Posterior cingulate gyrus (tissue), 11 donors: ENCODE data around the gene MSANTD1.

Source experiments
- DNase-seq, 10 donors: peaks; one replicate each; pipeline versions ENCODE4 v3.0.0 to v3.0.0-alpha.2; 2020 to 2021; ENCODE audit warnings: mixed read lengths in 3 of 10
- intact Hi-C: fragments of 100-400 bp; cut with DNase I; formaldehyde crosslinking; loops from one replicate; pipeline ENCODE4 v1.15.1; 2023

Gene MSANTD1

GRCh38 chr4:3248811-3249661 is at the start of gene MSANTD1:
MSANTD1 (plus strand) TSS chr4:3249159; CDS start chr4:3249223, 64 bp downstream.
- intact Hi-C loops: no loop called here

GRCh38 chr4:3199653-3200422 is 49.1 kb upstream of the MSANTD1 start:
- peak in 4 of 10 donors; percentile 36 to 89 (median 58) for DNase-seq
- intact Hi-C loops: no loop called here

More at GRCh38 chr4:3248811-3249661, at the start of gene MSANTD1:
- DNase-seq: peak in 2 of 10 donors; percentile 5 to 81

- intact Hi-C loops: no loop called here
- DNase-seq: peak in 1 of 10 donors; percentile 47
Measured at GRCh38 chr4:3200423-3201090, 48.4 kb upstream of the MSANTD1 start.

- intact Hi-C loops: no loop called here
- peak in 1 of 10 donors; percentile 73 for DNase-seq
Measured at GRCh38 chr4:3201718-3202702, 46.9 kb upstream of the MSANTD1 start.

- peak in 1 of 10 donors; percentile 60 for DNase-seq
Measured at GRCh38 chr4:3202836-3203820, 45.8 kb upstream of the MSANTD1 start.

GRCh38 chr4:3203971-3204431 is 45.0 kb upstream of the MSANTD1 start:
- DNase-seq: peak in 1 of 10 donors; percentile 67
- intact Hi-C loops: no loop called here

More at GRCh38 chr4:3202836-3203820, 45.8 kb upstream of the MSANTD1 start:
- intact Hi-C loops: no loop called here

- intact Hi-C loops: no loop called here
- DNase-seq: peak in 2 of 10 donors; percentile 51 to 66
Measured at GRCh38 chr4:3205995-3206394, 43.0 kb upstream of the MSANTD1 start.

GRCh38 chr4:3206439-3207100 is 42.4 kb upstream of the MSANTD1 start:
- intact Hi-C loops: no loop called here
- DNase-seq: peak in 2 of 10 donors; percentile 46 to 52

- intact Hi-C loops: no loop called here
- DNase-seq: no peak
Measured at GRCh38 chr4:3207531-3208037, 41.4 kb upstream of the MSANTD1 start.

- peak in 1 of 10 donors; percentile 37 for DNase-seq
- intact Hi-C loops: no loop called here
Measured at GRCh38 chr4:3208826-3209225, 40.1 kb upstream of the MSANTD1 start.

- peak in 2 of 10 donors; percentile 31 to 69 for DNase-seq
- intact Hi-C loops: no loop called here
Measured at GRCh38 chr4:3209551-3210325, 39.2 kb upstream of the MSANTD1 start.

- peak in 2 of 10 donors; percentile 9 to 64 for DNase-seq
- intact Hi-C loops: no loop called here
Measured at GRCh38 chr4:3210467-3210866, 38.5 kb upstream of the MSANTD1 start.

GRCh38 chr4:3211866-3212265 is 37.1 kb upstream of the MSANTD1 start:
- intact Hi-C loops: no loop called here
- peak in 3 of 10 donors; percentile 24 to 76 (median 37) for DNase-seq

- intact Hi-C loops: no loop called here
- peak in 3 of 10 donors; percentile 35 to 70 (median 55) for DNase-seq
Measured at GRCh38 chr4:3212391-3213105, 36.4 kb upstream of the MSANTD1 start.

- DNase-seq: peak in 1 of 10 donors; percentile 6
- intact Hi-C loops: no loop called here
Measured at GRCh38 chr4:3213106-3213425, 35.9 kb upstream of the MSANTD1 start.

GRCh38 chr4:3213661-3214250 is 35.2 kb upstream of the MSANTD1 start:
- peak in 3 of 10 donors; percentile 1 to 71 (median 35) for DNase-seq
- intact Hi-C loops: no loop called here
